ENCODE measurements around the gene JMJD7.

Gene JMJD7

DNA sequence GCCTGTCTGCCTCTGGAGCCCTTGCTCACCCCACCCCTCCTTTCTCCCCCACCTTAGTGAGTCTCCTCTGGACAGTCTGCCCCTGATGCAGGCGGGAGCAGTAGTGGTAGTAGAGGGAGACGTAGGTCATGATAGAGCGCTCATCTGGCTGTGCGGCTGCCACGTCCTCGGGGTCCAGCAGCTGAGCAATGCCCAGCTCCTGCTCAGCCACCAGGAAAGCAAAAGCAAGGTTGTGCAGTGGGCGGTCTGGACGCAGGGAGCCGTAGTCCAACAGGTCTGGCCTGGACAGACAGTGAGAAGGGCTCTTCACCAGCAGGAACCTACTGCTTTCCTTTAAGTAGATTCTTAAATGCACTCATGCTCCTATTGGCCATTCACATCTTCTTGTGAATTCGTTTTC is 59.3 kb downstream of the JMJD7 start:
- no peak for DNase-seq

Data from activated CD4-positive, alpha-beta T cell treated with anti-CD3 and anti-CD28 coated beads, Interleukin-2, Interleukin-6, amounts not matched to agents 100 ng/mL and 50 ng/mL, durations not matched to agents 16 hours and 8 hours (primary cell).